ENCODE data around the gene TGFBRAP1.
A peak's percentile ranks its signal among the peaks of the same experiment; 100 is the strongest.
"Not testable (repeated sequence)": the region's sequence is repeated elsewhere in the genome, so short reads cannot be mapped to it uniquely, and the experiment has no call there.

TGFBRAP1 gene

DNA sequence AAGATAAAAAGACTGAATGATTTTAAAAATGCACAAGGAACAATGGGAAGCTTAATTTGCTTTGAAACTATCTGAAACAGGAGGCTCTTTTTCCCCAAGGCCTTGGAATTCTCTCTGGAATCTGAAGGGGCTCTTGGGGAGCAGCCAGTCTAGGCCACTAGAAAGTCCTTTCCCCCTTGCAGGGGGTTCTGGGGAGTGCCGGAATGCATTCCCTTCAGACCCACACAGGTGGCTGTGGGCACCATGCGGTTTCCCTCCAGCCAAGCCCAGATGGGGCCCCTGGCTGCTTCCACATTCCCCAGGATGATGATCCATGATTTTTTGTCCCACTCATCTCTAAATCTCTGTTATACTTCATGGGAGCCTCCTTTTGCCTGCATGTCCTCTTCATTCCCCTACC is 77.3 kb downstream of the TGFBRAP1 start:
- no peak overlapping the region for H3K4me3 ChIP-seq (replicated peaks; ENCODE audit: low read depth, low read length)
- TF ChIP-seq, protein P1, sequence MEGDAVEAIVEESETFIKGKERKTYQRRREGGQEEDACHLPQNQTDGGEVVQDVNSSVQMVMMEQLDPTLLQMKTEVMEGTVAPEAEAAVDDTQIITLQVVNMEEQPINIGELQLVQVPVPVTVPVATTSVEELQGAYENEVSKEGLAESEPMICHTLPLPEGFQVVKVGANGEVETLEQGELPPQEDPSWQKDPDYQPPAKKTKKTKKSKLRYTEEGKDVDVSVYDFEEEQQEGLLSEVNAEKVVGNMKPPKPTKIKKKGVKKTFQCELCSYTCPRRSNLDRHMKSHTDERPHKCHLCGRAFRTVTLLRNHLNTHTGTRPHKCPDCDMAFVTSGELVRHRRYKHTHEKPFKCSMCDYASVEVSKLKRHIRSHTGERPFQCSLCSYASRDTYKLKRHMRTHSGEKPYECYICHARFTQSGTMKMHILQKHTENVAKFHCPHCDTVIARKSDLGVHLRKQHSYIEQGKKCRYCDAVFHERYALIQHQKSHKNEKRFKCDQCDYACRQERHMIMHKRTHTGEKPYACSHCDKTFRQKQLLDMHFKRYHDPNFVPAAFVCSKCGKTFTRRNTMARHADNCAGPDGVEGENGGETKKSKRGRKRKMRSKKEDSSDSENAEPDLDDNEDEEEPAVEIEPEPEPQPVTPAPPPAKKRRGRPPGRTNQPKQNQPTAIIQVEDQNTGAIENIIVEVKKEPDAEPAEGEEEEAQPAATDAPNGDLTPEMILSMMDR (IDR thresholded peaks at IDR 0.05; ENCODE audit: low read length, missing control alignments) = no peak
- DNase-seq (ENCODE audit: low read depth) = no peak

DNA sequence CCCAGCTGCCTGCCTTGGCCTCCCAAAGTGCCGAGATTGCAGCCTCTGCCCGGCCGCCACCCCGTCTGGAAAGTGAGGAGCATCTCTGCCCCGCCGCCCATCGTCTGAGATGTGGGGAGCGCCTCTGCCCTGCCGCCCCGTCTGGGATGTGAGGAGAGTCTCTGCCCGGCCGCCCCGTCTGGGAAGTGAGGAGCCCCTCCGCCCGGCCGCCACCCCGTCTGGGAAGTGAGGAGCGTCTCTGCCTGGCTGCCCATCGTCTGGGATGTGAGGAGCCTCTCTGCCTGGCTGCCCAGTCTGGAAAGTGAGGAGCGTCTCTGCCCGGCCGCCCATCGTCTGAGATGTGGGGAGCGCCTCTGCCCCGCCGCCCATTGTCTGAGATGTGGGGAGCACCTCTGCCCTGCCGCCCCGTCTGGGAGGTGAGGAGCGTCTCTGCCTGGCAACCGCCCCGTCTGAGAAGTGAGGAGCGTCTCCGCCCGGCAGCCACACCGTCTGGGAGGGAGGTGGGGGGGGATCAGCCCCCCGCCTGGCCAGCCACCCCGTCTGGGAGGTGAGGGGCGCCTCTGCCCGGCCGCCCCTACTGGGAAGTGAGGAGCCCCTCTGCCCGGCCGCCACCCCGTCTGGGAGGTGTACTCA is 78.4 kb downstream of the TGFBRAP1 start:
- not testable (repeated sequence) for H3K4me3 ChIP-seq (replicated peaks; ENCODE audit: low read depth, low read length); DNase-seq (ENCODE audit: low read depth)

DNA sequence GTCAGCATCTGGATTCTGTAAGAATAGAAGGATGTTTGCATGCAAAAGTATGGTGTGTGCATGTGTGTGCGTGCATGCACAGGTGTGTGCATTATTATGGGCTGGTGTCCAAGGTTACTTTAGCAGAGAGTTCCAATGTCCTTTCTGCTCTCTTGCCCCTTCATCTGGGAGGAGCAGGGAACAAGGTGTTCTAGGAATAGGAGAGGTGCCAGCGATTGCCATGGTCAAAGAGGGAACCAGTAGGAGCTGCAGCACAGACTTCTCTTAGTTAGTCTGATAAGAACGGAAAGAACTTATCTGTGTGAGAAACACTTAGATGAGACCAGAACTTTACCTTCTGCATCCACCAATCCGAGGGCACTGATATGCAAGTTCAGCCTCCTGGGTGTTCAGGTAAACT is 79.6 kb downstream of the TGFBRAP1 start:
- TF ChIP-seq, protein P1 (IDR thresholded peaks at IDR 0.05; ENCODE audit: low read length, missing control alignments) = no peak
- no peak for DNase-seq (ENCODE audit: low read depth)

DNA sequence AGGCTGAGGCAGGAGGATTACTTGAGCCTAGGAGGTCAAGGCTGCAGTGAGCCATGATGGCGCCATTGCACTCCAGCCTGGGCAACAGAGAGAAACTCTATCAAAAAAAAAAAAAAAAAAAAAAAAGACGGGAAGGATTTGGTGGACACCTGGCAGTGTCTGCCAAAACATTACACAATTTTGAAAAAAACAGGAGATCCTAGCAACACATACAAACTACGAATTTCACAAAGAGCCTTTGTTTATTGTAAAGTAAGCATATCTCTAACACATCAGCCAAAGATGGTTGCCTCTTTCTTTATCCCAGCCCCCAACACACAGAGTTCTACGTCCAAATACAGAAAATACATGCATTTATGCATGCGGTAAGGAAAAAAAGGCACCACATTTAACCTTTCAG is 80.4 kb downstream of the TGFBRAP1 start:
- TF ChIP-seq, protein P1 (IDR thresholded peaks at IDR 0.05; ENCODE audit: low read length, missing control alignments) = no peak

More for the DNA sequence above, 79.6 kb downstream of the TGFBRAP1 start:
- no peak overlapping the region for H3K4me3 ChIP-seq (replicated peaks; ENCODE audit: low read depth, low read length)

DNA sequence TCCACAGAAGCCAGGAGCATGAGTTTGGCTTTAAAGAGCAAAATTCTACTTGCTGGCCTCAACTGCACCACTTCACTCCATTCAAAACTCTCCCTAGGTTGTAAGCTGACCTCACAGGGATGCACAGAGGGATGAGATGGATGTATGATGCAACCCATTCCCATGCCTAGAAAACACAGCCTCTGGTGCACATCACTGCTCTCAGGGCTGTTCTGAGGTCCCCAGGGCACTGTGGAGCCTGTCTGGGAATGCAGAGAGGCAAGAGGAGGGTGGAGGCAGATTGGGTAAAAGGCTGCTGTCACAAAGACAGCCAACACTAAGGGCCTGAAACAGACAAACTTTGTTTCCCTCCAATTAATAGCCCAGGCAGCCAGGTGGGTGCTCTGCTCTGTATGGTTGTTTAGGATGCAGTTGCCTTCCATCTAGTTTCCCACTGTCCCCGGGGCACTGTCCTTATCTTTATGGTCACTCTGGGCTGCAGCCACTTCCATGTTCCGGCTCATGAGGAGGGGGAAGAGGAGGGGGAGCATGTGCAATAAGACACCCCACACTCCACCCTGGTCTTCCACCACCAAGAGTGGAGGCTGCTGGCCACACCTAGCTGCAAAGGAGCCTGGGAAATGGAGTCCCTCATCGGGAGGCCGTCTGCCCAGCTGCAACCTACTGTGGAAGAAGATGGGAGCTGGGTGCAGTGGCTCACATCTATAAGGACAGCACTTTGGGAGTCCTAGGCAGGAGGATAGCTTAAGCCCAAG is 81.0 kb downstream of the TGFBRAP1 start:
- TF ChIP-seq, protein P1 (IDR thresholded peaks at IDR 0.05; ENCODE audit: low read length, missing control alignments) = no peak
- no peak overlapping the region for H3K4me3 ChIP-seq (replicated peaks; ENCODE audit: low read depth, low read length)
- no peak for DNase-seq (ENCODE audit: low read depth)

More for the DNA sequence above, 80.4 kb downstream of the TGFBRAP1 start:
- DNase-seq (ENCODE audit: low read depth) = peak; percentile 22
- no peak overlapping the region for H3K4me3 ChIP-seq (replicated peaks; ENCODE audit: low read depth, low read length)

DNA sequence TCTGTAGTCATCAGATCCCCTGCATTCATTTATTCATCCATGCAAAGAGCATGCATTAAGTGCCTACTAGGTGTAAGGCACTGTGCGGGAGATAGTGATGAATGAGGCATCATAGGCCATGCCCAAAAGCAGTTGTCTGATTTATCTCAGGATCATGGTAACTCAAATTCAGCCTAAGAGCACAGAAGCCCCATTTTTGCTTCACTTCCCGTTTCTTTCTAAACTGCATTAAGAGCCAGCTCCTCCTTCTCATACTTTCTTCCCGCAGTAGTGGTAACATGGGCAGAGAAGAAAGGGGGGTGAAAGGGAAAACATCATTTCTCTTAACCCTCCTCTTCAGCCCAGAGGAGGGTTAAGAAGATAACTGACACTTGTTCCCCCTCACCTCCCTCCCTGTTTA is 85.1 kb downstream of the TGFBRAP1 start:
- H3K4me3 ChIP-seq (replicated peaks; ENCODE audit: low read depth, low read length) = no peak overlapping the region
- no peak for DNase-seq (ENCODE audit: low read depth)
- TF ChIP-seq, protein P1 (IDR thresholded peaks at IDR 0.05; ENCODE audit: low read length, missing control alignments) = no peak

DNA sequence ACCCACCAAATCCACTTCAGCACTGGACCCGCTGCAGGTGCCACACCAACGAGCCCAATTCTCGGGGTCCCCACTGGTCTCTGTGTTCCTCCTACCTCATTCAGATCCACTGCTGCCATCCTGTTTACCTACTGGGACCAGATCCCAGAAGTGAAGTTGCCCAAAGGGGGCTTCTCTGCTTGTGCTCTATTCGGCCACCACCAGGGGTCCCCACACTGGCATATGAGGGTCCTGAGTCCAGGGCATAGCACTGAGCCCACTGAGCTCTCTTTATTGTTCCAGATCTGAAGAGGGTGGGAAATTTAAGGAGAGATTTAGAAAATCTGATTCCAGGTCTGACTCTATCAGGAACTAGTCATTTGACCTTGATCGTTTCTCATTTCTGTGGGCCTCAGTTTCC is 85.6 kb downstream of the TGFBRAP1 start:
- TF ChIP-seq, protein P1 (IDR thresholded peaks at IDR 0.05; ENCODE audit: low read length, missing control alignments) = peak; percentile 19
- DNase-seq (ENCODE audit: low read depth) = no peak
- no peak overlapping the region for H3K4me3 ChIP-seq (replicated peaks; ENCODE audit: low read depth, low read length)
